ENCODE data around the gene KIAA1755. TPM values are rescaled to one million over a fixed set of nuclear protein-coding genes. Genes with fewer than 3 reads are reported as not detected.

The KIAA1755 gene
- total RNA-seq, 2 donors from 2014 or later: not detected

DNA sequence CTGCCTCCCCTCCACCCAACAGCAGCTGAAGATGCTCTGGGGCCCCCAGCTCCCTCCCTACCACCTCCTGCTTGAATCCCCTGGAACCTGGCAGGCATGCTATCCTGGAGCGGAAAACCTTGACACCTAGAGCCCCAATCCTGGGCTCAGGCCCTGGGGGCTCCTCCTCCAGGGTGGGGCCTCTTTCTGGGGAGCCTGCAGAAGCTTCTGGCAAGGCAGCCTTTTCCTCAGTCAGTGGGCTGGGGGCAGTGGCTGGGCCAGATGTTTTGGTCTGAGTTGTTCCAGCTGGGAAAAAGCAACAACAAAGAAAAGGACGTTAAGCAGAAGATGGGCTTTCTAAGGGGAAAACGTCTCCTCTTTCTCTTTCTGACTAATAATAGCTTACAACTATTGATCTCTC is 21.1 kb downstream of the KIAA1755 start:
- no peak overlapping the region for H3K4me3 Mint-ChIP-seq
- no peak overlapping the region for H3K27ac Mint-ChIP-seq
- peaks cover 2% of the 10 kb centered on the region for H3K36me3 Mint-ChIP-seq (ENCODE audit: low read depth)
- peaks cover 9% of the 10 kb centered on the region for H3K27me3 Mint-ChIP-seq
- no peak for DNase-seq
- no peaks in the 10 kb centered on the region for H3K9me3 ChIP-seq (ENCODE audit: control insufficient read depth, low read length, poor library complexity, severe bottlenecking)
- no peaks in the 10 kb centered on the region for H3K4me1 Mint-ChIP-seq
- ATAC-seq: no peak

DNA sequence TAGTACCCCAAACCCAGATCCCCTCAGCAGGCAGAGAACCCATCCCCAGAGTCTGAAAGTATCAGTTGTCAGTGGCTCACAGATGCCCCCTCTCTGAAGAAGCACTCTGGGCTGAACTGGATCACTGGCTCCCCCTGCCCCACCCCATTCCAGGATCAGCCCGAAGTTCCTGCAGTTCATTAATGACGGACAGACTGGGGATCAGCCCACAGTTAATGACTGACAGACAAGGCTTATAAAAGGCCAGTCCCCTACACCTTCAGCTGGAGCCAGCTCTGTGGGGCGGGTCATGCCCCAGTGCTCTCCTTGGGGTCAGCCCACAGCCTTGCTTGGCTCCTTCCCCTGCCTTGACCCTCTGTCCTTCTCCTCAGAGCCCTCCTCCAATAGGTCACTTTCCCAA is 21.7 kb downstream of the KIAA1755 start:
- no peak for ATAC-seq

DNA sequence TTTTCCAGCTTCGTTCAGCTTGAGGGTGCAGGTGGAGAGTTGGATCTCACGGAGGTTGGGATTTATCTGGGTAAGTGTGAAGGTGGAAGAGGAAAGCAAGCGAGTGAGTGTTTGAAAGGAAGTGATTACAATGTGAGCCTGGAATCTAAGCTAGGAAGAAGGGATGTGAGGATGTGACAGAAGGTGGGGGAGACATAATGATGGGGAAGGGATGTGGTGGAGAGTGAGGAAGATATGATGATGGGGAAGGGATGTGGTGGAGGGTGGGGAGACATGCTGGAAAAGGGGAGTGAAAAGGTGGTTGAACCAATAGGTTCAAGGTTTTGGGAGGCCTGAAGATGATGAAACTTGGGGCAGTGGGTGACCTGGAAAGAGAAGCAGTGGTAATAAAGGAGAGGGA is 23.2 kb downstream of the KIAA1755 start:
- Mint-ChIP-seq H3K4me3 (peak overlapping the region; percentile 1), H3K4me1 (no peaks in the 10 kb centered on the region), H3K27ac (no peak overlapping the region), H3K27me3 (peaks cover 14% of the 10 kb centered on the region), H3K36me3 (ENCODE audit: low read depth) (peaks cover 2% of the 10 kb centered on the region)
- H3K9me3 ChIP-seq (ENCODE audit: control insufficient read depth, low read length, poor library complexity, severe bottlenecking): no peaks in the 10 kb centered on the region
- DNase-seq: no peak
- no peak for ATAC-seq

More for the DNA sequence above, 21.7 kb downstream of the KIAA1755 start:
- H3K27me3 Mint-ChIP-seq: peaks cover 9% of the 10 kb centered on the region
- H3K9me3 ChIP-seq (ENCODE audit: control insufficient read depth, low read length, poor library complexity, severe bottlenecking): no peaks in the 10 kb centered on the region
- no peaks in the 10 kb centered on the region for H3K4me1 Mint-ChIP-seq
- H3K27ac Mint-ChIP-seq: no peak overlapping the region
- no peak overlapping the region for H3K4me3 Mint-ChIP-seq
- H3K36me3 Mint-ChIP-seq (ENCODE audit: low read depth): peaks cover 2% of the 10 kb centered on the region
- DNase-seq: no peak

DNA sequence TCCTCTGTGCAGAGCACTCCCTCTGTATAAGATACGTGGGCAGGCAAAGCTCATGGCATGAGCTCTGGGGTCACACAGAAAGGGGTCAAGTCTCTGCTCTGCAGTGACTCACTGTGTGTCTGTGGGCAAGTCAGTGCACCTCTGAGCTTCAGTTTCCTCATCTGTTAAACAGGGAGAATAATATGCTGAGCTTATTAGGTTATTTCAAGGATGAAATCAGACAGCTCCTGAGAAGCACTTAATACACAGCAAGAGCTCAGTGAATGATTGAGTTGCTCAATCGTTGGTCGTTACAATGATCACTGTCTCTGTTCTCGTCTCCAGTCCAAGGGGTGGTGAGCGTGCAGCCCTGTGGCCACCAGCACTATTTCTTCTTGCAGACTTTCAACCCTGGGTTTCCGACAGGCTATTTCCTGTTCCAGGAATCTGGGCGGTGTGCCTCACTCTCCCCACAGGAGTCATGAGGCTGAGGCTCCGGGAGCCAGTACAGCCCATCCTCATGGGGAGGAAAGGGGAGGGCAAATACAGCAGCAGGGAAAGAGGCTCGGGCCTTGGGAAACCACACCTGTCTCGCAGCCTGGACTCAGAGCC is 28.9 kb downstream of the KIAA1755 start:
- no peak overlapping the region for H3K27ac Mint-ChIP-seq
- H3K9me3 ChIP-seq (ENCODE audit: control insufficient read depth, low read length, poor library complexity, severe bottlenecking): no peaks in the 10 kb centered on the region

DNA sequence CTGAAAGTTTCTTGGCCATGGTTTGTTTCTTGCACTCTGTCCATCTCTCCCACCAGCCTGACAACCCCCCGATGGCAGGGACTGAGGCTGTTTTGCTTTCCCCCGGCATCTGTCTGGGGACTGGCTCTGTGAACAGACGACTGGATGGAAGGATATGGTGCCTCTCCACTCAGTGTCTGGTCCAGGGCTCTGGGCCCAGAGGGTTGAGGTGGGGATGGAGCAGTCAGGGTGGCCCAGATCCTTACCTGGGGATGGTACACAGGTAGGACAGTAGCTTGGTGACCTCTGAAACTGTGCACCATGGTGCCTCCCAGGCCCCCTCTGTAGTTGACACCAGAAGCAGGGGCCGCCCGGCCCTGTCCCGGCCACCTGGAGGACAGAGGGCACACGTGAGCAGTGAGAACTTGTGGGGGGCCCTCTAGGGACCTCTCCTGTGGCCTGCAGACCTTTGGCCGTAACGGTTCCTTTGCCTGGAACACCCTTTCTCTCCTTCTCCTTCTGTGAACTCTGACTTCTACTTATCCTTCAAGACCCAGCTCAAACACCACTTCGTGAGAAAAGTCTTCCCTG is 29.5 kb downstream of the KIAA1755 start:
- H3K36me3 Mint-ChIP-seq (ENCODE audit: low read depth): peaks cover 4% of the 10 kb centered on the region
- DNase-seq: no peak
- H3K4me1 Mint-ChIP-seq: peaks cover 2% of the 10 kb centered on the region
- H3K9me3 ChIP-seq (ENCODE audit: control insufficient read depth, low read length, poor library complexity, severe bottlenecking): no peaks in the 10 kb centered on the region
- ATAC-seq: no peak
- H3K27ac Mint-ChIP-seq: no peak overlapping the region
- no peak overlapping the region for H3K4me3 Mint-ChIP-seq
- H3K27me3 Mint-ChIP-seq: peaks cover 35% of the 10 kb centered on the region

More for the DNA sequence above, 28.9 kb downstream of the KIAA1755 start:
- Mint-ChIP-seq H3K27me3 (peaks cover 30% of the 10 kb centered on the region), H3K4me1 (peaks cover 2% of the 10 kb centered on the region), H3K4me3 (no peak overlapping the region), H3K36me3 (ENCODE audit: low read depth) (peaks cover 4% of the 10 kb centered on the region)
- no peak for ATAC-seq
- no peak for DNase-seq

DNA sequence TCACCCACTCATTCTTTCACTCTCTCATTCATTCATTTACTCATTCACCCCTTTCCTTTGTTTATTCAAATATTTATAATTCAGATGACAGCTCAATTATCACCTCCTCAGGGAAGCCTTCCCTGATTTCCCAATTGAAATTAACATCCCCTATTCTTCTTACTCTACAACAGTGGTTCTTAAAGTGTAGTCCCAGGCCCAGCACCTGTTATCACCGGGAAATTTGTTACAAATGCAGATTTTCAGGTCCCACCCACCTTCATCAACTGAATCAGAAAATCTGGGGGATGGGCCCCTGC is 30.3 kb downstream of the KIAA1755 start:
- no peak overlapping the region for H3K4me3 Mint-ChIP-seq
- peaks cover 2% of the 10 kb centered on the region for H3K4me1 Mint-ChIP-seq
- peaks cover 41% of the 10 kb centered on the region for H3K27me3 Mint-ChIP-seq
- no peaks in the 10 kb centered on the region for H3K9me3 ChIP-seq (ENCODE audit: control insufficient read depth, low read length, poor library complexity, severe bottlenecking)
- no peak overlapping the region for H3K27ac Mint-ChIP-seq
- DNase-seq: no peak
- ATAC-seq: no peak
- peaks cover 4% of the 10 kb centered on the region for H3K36me3 Mint-ChIP-seq (ENCODE audit: low read depth)

DNA sequence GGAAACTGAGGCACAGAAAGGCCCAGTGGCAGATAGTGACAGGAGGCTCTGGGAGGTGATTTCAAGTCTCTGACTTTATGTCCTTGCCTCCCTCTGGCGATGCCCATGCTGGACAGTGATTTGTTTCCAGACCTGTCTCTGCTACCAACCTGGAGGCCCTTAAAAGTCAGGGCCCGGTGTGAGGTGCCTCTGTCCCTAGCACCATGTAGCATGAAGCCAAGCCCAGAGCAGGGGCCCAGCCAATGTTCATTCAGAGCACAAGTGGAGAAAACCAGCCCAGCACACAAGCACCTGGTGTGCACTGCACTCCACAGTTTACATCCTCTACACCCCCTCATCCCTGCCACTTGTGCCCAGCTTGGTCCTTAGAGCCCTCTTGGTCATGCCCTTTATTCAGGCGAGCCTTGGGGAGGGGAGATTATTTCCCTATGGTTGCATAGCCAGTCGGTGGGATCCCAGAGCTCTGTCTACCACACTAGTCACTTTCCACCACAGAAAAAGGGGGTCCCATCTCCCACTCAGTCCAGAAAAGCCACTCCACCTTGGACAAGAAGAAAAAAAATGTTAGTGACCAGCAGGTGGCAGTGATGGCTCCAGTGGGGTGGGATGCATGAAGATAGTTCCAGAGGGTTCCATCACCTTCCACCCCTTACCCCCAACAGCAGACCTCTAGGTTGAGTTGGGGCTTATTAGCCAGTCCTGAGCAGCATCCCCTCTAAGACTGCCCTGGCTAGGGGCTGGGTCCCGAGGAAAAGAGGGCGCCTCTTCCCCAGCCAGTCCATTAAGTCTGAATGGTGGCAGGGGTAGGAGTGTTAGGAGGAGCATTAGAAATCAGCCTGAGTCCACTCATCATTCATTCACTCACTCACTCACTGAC is 30.9 kb downstream of the KIAA1755 start:
- peaks cover 4% of the 10 kb centered on the region for H3K36me3 Mint-ChIP-seq (ENCODE audit: low read depth)
- H3K9me3 ChIP-seq (ENCODE audit: control insufficient read depth, low read length, poor library complexity, severe bottlenecking): no peaks in the 10 kb centered on the region
- peaks cover 2% of the 10 kb centered on the region for H3K4me1 Mint-ChIP-seq
- no peak for DNase-seq
- H3K27ac Mint-ChIP-seq: no peak overlapping the region
- H3K27me3 Mint-ChIP-seq: peaks cover 42% of the 10 kb centered on the region
- no peak for ATAC-seq
- no peak overlapping the region for H3K4me3 Mint-ChIP-seq

DNA sequence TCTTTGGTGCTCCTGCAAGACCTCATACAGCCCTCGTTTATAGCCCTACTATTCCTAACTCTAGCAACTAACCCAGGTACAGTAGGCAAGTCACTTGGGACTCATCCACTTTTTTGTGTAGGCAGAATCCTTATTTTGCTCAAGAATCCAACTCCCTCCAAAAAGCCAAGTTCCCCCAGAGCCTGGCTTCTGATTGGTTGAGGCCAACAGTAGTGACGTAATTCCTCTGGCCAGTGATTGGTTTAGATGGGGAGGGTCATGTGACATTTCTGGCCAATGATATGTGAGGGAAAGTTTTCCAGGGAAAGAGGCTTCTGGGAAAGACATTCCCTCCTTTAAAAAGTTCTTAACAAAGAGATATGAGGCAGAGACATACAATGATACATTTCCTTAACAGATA is 32.1 kb downstream of the KIAA1755 start:
- ATAC-seq (no peak), DNase-seq (no peak)
- Mint-ChIP-seq H3K27me3 (peaks cover 47% of the 10 kb centered on the region), H3K4me3 (no peak overlapping the region), H3K36me3 (ENCODE audit: low read depth) (peaks cover 4% of the 10 kb centered on the region), H3K27ac (no peak overlapping the region), H3K4me1 (peaks cover 2% of the 10 kb centered on the region)
- H3K9me3 ChIP-seq (ENCODE audit: control insufficient read depth, low read length, poor library complexity, severe bottlenecking): no peaks in the 10 kb centered on the region

DNA sequence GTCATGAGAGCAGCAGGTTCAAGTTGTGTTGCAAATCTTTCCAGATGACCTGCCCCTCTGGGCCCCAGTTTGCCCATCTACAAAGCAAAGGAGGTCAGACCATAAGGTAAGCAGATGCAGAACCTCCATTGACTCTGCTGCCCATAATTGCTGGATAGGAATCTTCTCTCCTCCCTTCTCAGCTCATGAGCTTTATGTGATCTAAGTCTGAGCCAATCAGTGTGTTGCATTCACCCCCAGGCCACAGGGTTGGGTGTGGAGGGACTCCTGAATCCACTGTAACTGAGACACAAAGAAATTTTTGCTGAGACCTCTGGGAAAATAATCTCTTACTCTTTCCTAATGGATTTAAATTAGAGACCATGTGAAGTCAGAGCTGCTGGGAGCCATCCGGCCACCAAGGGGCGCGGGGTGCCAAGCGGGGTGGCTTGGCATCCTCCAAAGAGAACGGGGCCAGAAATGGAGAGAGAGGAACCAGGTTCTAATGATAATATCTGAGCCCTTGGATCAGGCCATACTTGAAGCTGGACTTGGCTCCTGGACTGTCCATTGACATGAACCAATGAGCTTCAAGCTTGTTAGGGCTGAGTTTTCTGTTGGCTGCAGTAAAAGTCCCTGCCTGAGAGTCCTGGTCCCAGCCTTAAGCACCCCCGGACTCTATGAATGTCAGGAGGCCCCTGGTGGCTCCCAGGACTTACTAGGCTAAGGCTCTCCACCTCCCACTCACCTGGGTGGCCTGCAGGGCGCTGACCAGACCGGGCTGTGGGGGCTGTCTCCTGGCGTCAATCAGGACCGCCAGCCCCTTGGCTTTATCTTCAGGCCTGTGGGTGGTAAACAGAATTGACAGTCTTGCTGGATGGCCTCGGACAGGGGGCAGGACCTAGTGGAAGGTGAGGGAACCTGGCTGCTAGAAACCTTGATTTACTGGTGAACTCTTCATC is 32.8 kb downstream of the KIAA1755 start:
- peaks cover 54% of the 10 kb centered on the region for H3K27me3 Mint-ChIP-seq
- no peak overlapping the region for H3K4me3 Mint-ChIP-seq
- ATAC-seq: no peak
- no peak overlapping the region for H3K27ac Mint-ChIP-seq
- H3K4me1 Mint-ChIP-seq: peaks cover 7% of the 10 kb centered on the region
- H3K36me3 Mint-ChIP-seq (ENCODE audit: low read depth): peaks cover 4% of the 10 kb centered on the region
- H3K9me3 ChIP-seq (ENCODE audit: control insufficient read depth, low read length, poor library complexity, severe bottlenecking): no peaks in the 10 kb centered on the region
- no peak for DNase-seq

DNA sequence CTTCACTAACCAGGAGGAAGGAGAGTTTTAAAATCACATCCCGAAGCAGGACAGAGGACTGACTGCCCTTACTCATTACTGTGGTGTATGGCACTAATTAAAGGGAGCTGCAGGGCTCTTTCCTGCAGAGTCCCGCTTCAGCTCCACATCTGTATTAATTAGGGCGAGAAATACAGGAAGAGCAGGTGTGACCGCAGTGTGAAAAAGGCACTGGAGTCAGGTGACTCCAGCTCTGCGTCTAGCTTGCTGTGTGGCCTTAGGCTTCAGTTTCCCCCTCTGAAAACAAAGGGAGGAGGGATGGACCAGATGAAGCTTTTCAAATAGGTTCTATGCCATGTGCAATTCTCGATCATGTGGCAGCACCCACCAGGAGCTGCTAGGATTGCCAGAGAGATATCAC is 34.0 kb downstream of the KIAA1755 start:
- Mint-ChIP-seq H3K4me3 (no peak overlapping the region), H3K27ac (no peak overlapping the region), H3K4me1 (peaks cover 9% of the 10 kb centered on the region), H3K27me3 (peaks cover 53% of the 10 kb centered on the region), H3K36me3 (ENCODE audit: low read depth) (peaks cover 4% of the 10 kb centered on the region)
- H3K9me3 ChIP-seq (ENCODE audit: control insufficient read depth, low read length, poor library complexity, severe bottlenecking): no peaks in the 10 kb centered on the region
- no peak for DNase-seq
- no peak for ATAC-seq

DNA sequence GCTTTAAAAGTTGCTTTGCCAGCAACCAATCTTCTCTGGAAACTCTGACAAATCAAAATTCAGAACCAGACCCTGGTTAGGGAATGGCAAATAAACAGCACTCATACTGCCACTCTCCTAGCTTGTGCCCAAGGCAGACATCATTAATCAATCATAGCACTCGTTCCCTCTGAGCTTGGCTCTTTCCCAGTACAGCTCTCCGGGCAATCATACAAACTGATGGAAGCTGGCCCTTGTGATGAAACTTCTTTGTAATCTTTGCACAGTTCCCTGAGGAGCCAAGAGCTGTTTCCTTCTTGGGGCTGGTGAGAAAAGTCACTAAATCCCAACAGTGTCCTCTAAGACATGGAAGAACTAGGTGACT is 34.7 kb downstream of the KIAA1755 start:
- DNase-seq: no peak
- peaks cover 1% of the 10 kb centered on the region for H3K36me3 Mint-ChIP-seq (ENCODE audit: low read depth)
- no peaks in the 10 kb centered on the region for H3K9me3 ChIP-seq (ENCODE audit: control insufficient read depth, low read length, poor library complexity, severe bottlenecking)
- H3K4me3 Mint-ChIP-seq: no peak overlapping the region
- peaks cover 10% of the 10 kb centered on the region for H3K4me1 Mint-ChIP-seq
- H3K27me3 Mint-ChIP-seq: peaks cover 47% of the 10 kb centered on the region
- no peak overlapping the region for H3K27ac Mint-ChIP-seq
- no peak for ATAC-seq

DNA sequence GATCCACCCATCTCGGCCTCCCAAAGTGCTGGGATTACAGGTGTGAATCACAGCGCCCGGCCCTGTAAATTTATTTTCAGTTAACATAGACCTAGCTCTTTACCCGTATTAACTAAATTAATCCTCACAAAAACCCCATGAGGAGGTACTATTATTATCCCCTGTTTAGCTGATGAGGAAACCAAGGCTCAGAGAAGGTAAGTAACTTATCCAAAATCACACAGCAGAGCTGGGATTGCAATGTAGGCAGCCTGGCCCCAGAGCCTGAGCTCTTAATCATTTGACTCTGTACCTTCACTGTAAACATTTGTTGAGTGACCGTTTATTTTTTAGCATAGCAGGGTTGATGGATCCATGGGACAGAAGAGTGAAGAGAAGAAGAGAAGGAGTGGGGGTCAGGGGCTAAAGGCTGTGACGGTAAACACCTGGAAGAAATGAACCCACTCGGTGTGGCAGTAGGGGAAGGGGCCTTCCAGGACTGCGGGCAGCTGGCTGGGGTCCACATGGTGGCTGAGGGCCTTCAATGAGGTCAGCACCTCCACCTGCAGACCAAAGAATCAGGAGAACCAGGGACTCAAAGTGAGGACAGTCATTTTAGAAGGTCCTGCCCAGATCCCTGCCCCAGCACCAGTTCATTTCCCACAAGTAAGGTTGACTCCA is 35.2 kb downstream of the KIAA1755 start:
- H3K4me1 Mint-ChIP-seq: peaks cover 10% of the 10 kb centered on the region
- H3K9me3 ChIP-seq (ENCODE audit: control insufficient read depth, low read length, poor library complexity, severe bottlenecking): no peaks in the 10 kb centered on the region
- no peak overlapping the region for H3K4me3 Mint-ChIP-seq
- no peaks in the 10 kb centered on the region for H3K36me3 Mint-ChIP-seq (ENCODE audit: low read depth)
- ATAC-seq (no peak), DNase-seq (no peak)
- H3K27me3 Mint-ChIP-seq: peaks cover 41% of the 10 kb centered on the region
- no peak overlapping the region for H3K27ac Mint-ChIP-seq
